NCI-H2081 (cell line): ENCODE data around the gene AIG1.
"Not testable (repeated sequence)": the region's sequence is repeated elsewhere in the genome, so short reads cannot be mapped to it uniquely, and the experiment has no call there.

ENCODE experiments used
- DNase-seq, 2 experiments: peaks; one replicate each; lab custom pipeline; 2025; lab: John Stamatoyannopoulos, UW

AIG1 gene

GRCh38 chr6:143329323-143329722 is 268.6 kb downstream of the AIG1 start:
- DNase-seq, result no peak

GRCh38 chr6:143331362-143331761 is 270.7 kb downstream of the AIG1 start:
- no peak for DNase-seq

- no peak for DNase-seq
These were observed 271.6 kb downstream of the AIG1 start for GRCh38 chr6:143332153-143332845.

- no peak for DNase-seq
These were observed 272.4 kb downstream of the AIG1 start for GRCh38 chr6:143333081-143333480.

GRCh38 chr6:143333749-143334520 is 273.2 kb downstream of the AIG1 start:
- DNase-seq, result peak in 1 of 2 experiments; percentile 12

GRCh38 chr6:143335865-143336264 is 275.2 kb downstream of the AIG1 start:
- no peak for DNase-seq

GRCh38 chr6:143336446-143337152 is 275.9 kb downstream of the AIG1 start:
- no peak for DNase-seq

GRCh38 chr6:143337201-143337949 is 276.7 kb downstream of the AIG1 start:
- no peak for DNase-seq

GRCh38 chr6:143339223-143339622 is 278.5 kb downstream of the AIG1 start:
- no peak for DNase-seq

GRCh38 chr6:143345477-143345876 is 284.8 kb downstream of the AIG1 start:
- not testable (repeated sequence) for DNase-seq

GRCh38 chr6:143346004-143346403 is 285.3 kb downstream of the AIG1 start:
- no peak for DNase-seq

GRCh38 chr6:143348531-143348930 is 287.8 kb downstream of the AIG1 start:
- no peak for DNase-seq

GRCh38 chr6:143349530-143349929 is 288.8 kb downstream of the AIG1 start:
- no peak for DNase-seq

- no peak for DNase-seq
These were observed 295.6 kb downstream of the AIG1 start for GRCh38 chr6:143356101-143356880.

- DNase-seq, result no peak
These were observed 296.5 kb downstream of the AIG1 start for GRCh38 chr6:143357152-143357551.

- no peak for DNase-seq
These were observed 297.0 kb downstream of the AIG1 start for GRCh38 chr6:143357561-143358255.

- DNase-seq, result no peak
These were observed 301.0 kb downstream of the AIG1 start for GRCh38 chr6:143361536-143362191.

- no peak for DNase-seq
These were observed 301.5 kb downstream of the AIG1 start for GRCh38 chr6:143362192-143362558.

GRCh38 chr6:143363299-143363698 is 302.6 kb downstream of the AIG1 start:
- DNase-seq, result no peak

GRCh38 chr6:143368426-143368825 is 307.7 kb downstream of the AIG1 start:
- no peak for DNase-seq
